Stimulated activated CD8-positive, alpha-beta memory T cell treated with anti-CD3 and anti-CD28 coated beads, Interleukin-15, amount 100 ng/mL, for 24 hours (primary cell): Measurements from ENCODE around the gene KRT77.
"Not testable (repeated sequence)": the region's sequence is repeated elsewhere in the genome, so short reads cannot be mapped to it uniquely, and the experiment has no call there.

Experiments used
- DNase-seq: peaks from one replicate; pipeline ENCODE4 v3.0.0-alpha.2; 2020; ENCODE audit warnings: low read depth

The KRT77 gene

GRCh38 chr12:52703424-52703823 is at the start of gene KRT77:
Gene KRT77 (minus strand): TSS chr12:52703524. CDS start chr12:52703434, 90 bp downstream.
- no peak for DNase-seq

GRCh38 chr12:52752516-52752915 is 49.2 kb upstream of the KRT77 start:
- DNase-seq, result no peak

- no peak for DNase-seq
Observed at GRCh38 chr12:52751795-52752194, 48.5 kb upstream of the KRT77 start.

GRCh38 chr12:52750532-52750931 is 47.2 kb upstream of the KRT77 start:
- not testable (repeated sequence) for DNase-seq

- DNase-seq, result no peak
Observed at GRCh38 chr12:52749827-52750226, 46.5 kb upstream of the KRT77 start.

GRCh38 chr12:52748578-52748977 is 45.3 kb upstream of the KRT77 start:
- no peak for DNase-seq

GRCh38 chr12:52745554-52745953 is 42.2 kb upstream of the KRT77 start:
- no peak for DNase-seq

- no peak for DNase-seq
Observed at GRCh38 chr12:52744493-52745156, 41.3 kb upstream of the KRT77 start.

GRCh38 chr12:52742822-52743457 is 39.6 kb upstream of the KRT77 start:
- DNase-seq, result no peak

- no peak for DNase-seq
Observed at GRCh38 chr12:52742196-52742580, 38.9 kb upstream of the KRT77 start.

- peak; percentile 21 for DNase-seq
Observed at GRCh38 chr12:52741375-52742195, 38.3 kb upstream of the KRT77 start.

- DNase-seq, result no peak
Observed at GRCh38 chr12:52740584-52740983, 37.3 kb upstream of the KRT77 start.

GRCh38 chr12:52739963-52740362 is 36.6 kb upstream of the KRT77 start:
- DNase-seq, result no peak

GRCh38 chr12:52735816-52736632 is 32.7 kb upstream of the KRT77 start:
- DNase-seq, result no peak

- DNase-seq, result no peak
Observed at GRCh38 chr12:52735106-52735505, 31.8 kb upstream of the KRT77 start.

- DNase-seq, result no peak
Observed at GRCh38 chr12:52730793-52731192, 27.5 kb upstream of the KRT77 start.

GRCh38 chr12:52730383-52730782 is 27.1 kb upstream of the KRT77 start:
- no peak for DNase-seq

- no peak for DNase-seq
Observed at GRCh38 chr12:52729147-52729546, 25.8 kb upstream of the KRT77 start.

GRCh38 chr12:52728374-52728773 is 25.1 kb upstream of the KRT77 start:
- DNase-seq, result no peak

GRCh38 chr12:52727037-52727436 is 23.7 kb upstream of the KRT77 start:
- no peak for DNase-seq

- DNase-seq, result no peak
Observed at GRCh38 chr12:52726451-52726850, 23.1 kb upstream of the KRT77 start.

GRCh38 chr12:52724384-52724783 is 21.1 kb upstream of the KRT77 start:
- DNase-seq, result no peak
